Activated naive CD4-positive, alpha-beta T cell treated with anti-CD3 and anti-CD28 coated beads for 36 hours (primary cell): ENCODE results near the gene SIK3. TPM values are rescaled to one million over a fixed set of nuclear protein-coding genes. Genes with fewer than 3 reads are reported as not detected.
"Not testable (repeated sequence)": the region's sequence is repeated elsewhere in the genome, so short reads cannot be mapped to it uniquely, and the experiment has no call there.

Source experiments
- CTCF ChIA-PET: fragments of 350-600 bp; sonication (Branson Sonifier 250); formaldehyde crosslinking; loops from one replicate; lab custom pipeline; 2021; ENCODE audit warnings: antibody characterized with exemption; lab: Charles Lee
- DNase-seq: peaks from one replicate; pipeline ENCODE4 v3.0.0-alpha.2; 2020
- H3K27ac Mint-ChIP-seq: one replicate; pipeline ENCODE4 v1.8.0; 2021; ENCODE audit warnings: mild to moderate bottlenecking, mixed read lengths
- H3K27me3 Mint-ChIP-seq: one replicate; pipeline ENCODE4 v1.8.0; 2021; ENCODE audit warnings: low read depth, mixed read lengths
- H3K36me3 Mint-ChIP-seq: one replicate; pipeline ENCODE4 v1.8.0; 2021; ENCODE audit warnings: low read depth, mixed read lengths
- H3K4me1 Mint-ChIP-seq: one replicate; pipeline ENCODE4 v1.8.0; 2021; ENCODE audit warnings: low read depth, mixed read lengths
- H3K4me3 Mint-ChIP-seq: one replicate; pipeline ENCODE4 v1.8.0; 2021; ENCODE audit warnings: mild to moderate bottlenecking, moderate library complexity, mixed read lengths
- H3K9me3 Mint-ChIP-seq: one replicate; pipeline ENCODE4 v1.8.0; 2021; ENCODE audit warnings: mixed read lengths
- intact Hi-C: fragments of 100-400 bp; cut with micrococcal nuclease; formaldehyde crosslinking; loops from one replicate; pipeline ENCODE4 v1.15.1; 2023
- total RNA-seq, 2 experiments: library from RNA; stranded (reverse); gene quantifications; one replicate each; pipeline ENCODE4 v1.2.3, GENCODE V29; 2021

The SIK3 gene
- total RNA-seq, 2 experiments from 2014 or later = 13.8 to 15.7 TPM

- H3K9me3 Mint-ChIP-seq, DNase-seq, H3K27me3 Mint-ChIP-seq, H3K4me3 Mint-ChIP-seq, H3K4me1 Mint-ChIP-seq, H3K36me3 Mint-ChIP-seq, H3K27ac Mint-ChIP-seq, CTCF ChIA-PET: not testable (repeated sequence)
- intact Hi-C loops = loop anchor here (5.0 kb wide), 1 partner anchor 77 kb away; no protein-coding TSS in a partner anchor
Measured at GRCh38 chr11:117130396-117130795, 32.2 kb upstream of the SIK3 start.

GRCh38 chr11:117128289-117128688 is 30.1 kb upstream of the SIK3 start:
- Mint-ChIP-seq H3K4me3 (no peak overlapping the region), H3K4me1 (no peaks in the 10 kb centered on the region), H3K27me3 (no peaks in the 10 kb centered on the region), H3K27ac (no peak overlapping the region), H3K36me3 (no peaks in the 10 kb centered on the region), H3K9me3 (no peaks in the 10 kb centered on the region)
- intact Hi-C loops = no loop called here
- CTCF ChIA-PET = no interaction called here
- DNase-seq = no peak

GRCh38 chr11:117127171-117127901 is 29.1 kb upstream of the SIK3 start:
- intact Hi-C loops = no loop called here
- Mint-ChIP-seq H3K36me3 (no peaks in the 10 kb centered on the region), H3K9me3 (no peaks in the 10 kb centered on the region), H3K4me1 (no peaks in the 10 kb centered on the region), H3K27ac (no peak overlapping the region), H3K27me3 (no peaks in the 10 kb centered on the region), H3K4me3 (no peak overlapping the region)
- CTCF ChIA-PET = interaction anchor here (0.6 kb wide), 1 partner anchor 13 kb away, joined by 3 read pairs; no protein-coding TSS in a partner anchor
- no peak for DNase-seq

- CTCF ChIA-PET = interaction anchor here (1.0 kb wide), 1 partner anchor 290 kb away, joined by 3 read pairs; no protein-coding TSS in a partner anchor
- Mint-ChIP-seq H3K36me3 (no peaks in the 10 kb centered on the region), H3K27me3 (no peaks in the 10 kb centered on the region), H3K4me3 (no peak overlapping the region), H3K4me1 (no peaks in the 10 kb centered on the region), H3K27ac (no peak overlapping the region), H3K9me3 (no peaks in the 10 kb centered on the region)
- DNase-seq = no peak
- intact Hi-C loops = loop anchor here (1.0 kb wide), 1 partner anchor 42 kb away; no protein-coding TSS in a partner anchor
Measured at GRCh38 chr11:117126223-117126965, 28.2 kb upstream of the SIK3 start.

- Mint-ChIP-seq H3K27me3 (no peaks in the 10 kb centered on the region), H3K27ac (no peak overlapping the region), H3K36me3 (no peaks in the 10 kb centered on the region), H3K4me3 (no peak overlapping the region), H3K4me1 (no peaks in the 10 kb centered on the region), H3K9me3 (no peaks in the 10 kb centered on the region)
- CTCF ChIA-PET = interaction anchor here (1.0 to 1.6 kb wide), 3 partner anchors 17 to 243 kb away, joined by 3 to 8 read pairs (median 5); no protein-coding TSS in a partner anchor
- intact Hi-C loops = no loop called here
- no peak for DNase-seq
Measured at GRCh38 chr11:117122556-117122955, 24.3 kb upstream of the SIK3 start.

- Mint-ChIP-seq H3K27me3 (no peaks in the 10 kb centered on the region), H3K4me1 (no peaks in the 10 kb centered on the region), H3K4me3 (no peak overlapping the region), H3K9me3 (no peaks in the 10 kb centered on the region), H3K36me3 (no peaks in the 10 kb centered on the region), H3K27ac (no peak overlapping the region)
- no peak for DNase-seq
- CTCF ChIA-PET = interaction anchor here (1.3 kb wide), 1 partner anchor 241 kb away, joined by 3 read pairs; no protein-coding TSS in a partner anchor
- intact Hi-C loops = no loop called here
Measured at GRCh38 chr11:117121176-117121575, 22.9 kb upstream of the SIK3 start.

- no peaks in the 10 kb centered on the region for H3K9me3 Mint-ChIP-seq
- intact Hi-C loops = no loop called here
- H3K36me3 Mint-ChIP-seq = no peaks in the 10 kb centered on the region
- H3K27me3 Mint-ChIP-seq = no peaks in the 10 kb centered on the region
- CTCF ChIA-PET = interaction anchor here (0.6 to 0.8 kb wide), 4 partner anchors 13 to 726 kb away, joined by 3 to 6 read pairs (median 4); no protein-coding TSS in a partner anchor
- H3K4me1 Mint-ChIP-seq = no peaks in the 10 kb centered on the region
- no peak overlapping the region for H3K4me3 Mint-ChIP-seq
- DNase-seq = no peak
- no peak overlapping the region for H3K27ac Mint-ChIP-seq
Measured at GRCh38 chr11:117117681-117118080, 19.5 kb upstream of the SIK3 start.

GRCh38 chr11:117112939-117113338 is 14.7 kb upstream of the SIK3 start:
- DNase-seq, H3K27me3 Mint-ChIP-seq, CTCF ChIA-PET, H3K36me3 Mint-ChIP-seq, intact Hi-C loops, H3K9me3 Mint-ChIP-seq, H3K4me1 Mint-ChIP-seq, H3K4me3 Mint-ChIP-seq, H3K27ac Mint-ChIP-seq: not testable (repeated sequence)

- H3K27ac Mint-ChIP-seq, H3K27me3 Mint-ChIP-seq, H3K9me3 Mint-ChIP-seq, intact Hi-C loops, H3K36me3 Mint-ChIP-seq, H3K4me1 Mint-ChIP-seq, DNase-seq, H3K4me3 Mint-ChIP-seq, CTCF ChIA-PET: not testable (repeated sequence)
Measured at GRCh38 chr11:117112497-117112896, 14.3 kb upstream of the SIK3 start.

GRCh38 chr11:117110294-117110950 is 12.2 kb upstream of the SIK3 start:
- Mint-ChIP-seq H3K4me1 (peaks cover 2% of the 10 kb centered on the region), H3K4me3 (no peak overlapping the region), H3K9me3 (no peaks in the 10 kb centered on the region), H3K27ac (no peak overlapping the region), H3K36me3 (no peaks in the 10 kb centered on the region), H3K27me3 (no peaks in the 10 kb centered on the region)
- intact Hi-C loops = no loop called here
- no peak for DNase-seq
- CTCF ChIA-PET = interaction anchor here (0.9 to 1.5 kb wide), 3 partner anchors 184 to 377 kb away, joined by 3 read pairs; no protein-coding TSS in a partner anchor

GRCh38 chr11:117107701-117108590 is 9.7 kb upstream of the SIK3 start:
- peaks cover 2% of the 10 kb centered on the region for H3K4me1 Mint-ChIP-seq
- CTCF ChIA-PET = interaction anchor here (1.1 to 4.9 kb wide), 4 partner anchors 183 to 316 kb away, joined by 3 to 63 read pairs (median 33); partner anchors contain the start of gene APOA5
- H3K27ac Mint-ChIP-seq = no peak overlapping the region
- H3K27me3 Mint-ChIP-seq = no peaks in the 10 kb centered on the region
- H3K9me3 Mint-ChIP-seq = no peaks in the 10 kb centered on the region
- no peaks in the 10 kb centered on the region for H3K36me3 Mint-ChIP-seq
- DNase-seq = no peak
- H3K4me3 Mint-ChIP-seq = no peak overlapping the region
- intact Hi-C loops = no loop called here
